HG03354 (cell line): Measurements from ENCODE around the gene DGKD.

Source experiments
- ATAC-seq: cut with Tn5 transposase; IDR thresholded peaks from one replicate; pipeline ENCODE4 v1.9.1; 2021; ENCODE audit warnings: mild to moderate bottlenecking; ENCODE audit not compliant: unreplicated experiment, poor library complexity, severe bottlenecking

DGKD gene

DNA sequence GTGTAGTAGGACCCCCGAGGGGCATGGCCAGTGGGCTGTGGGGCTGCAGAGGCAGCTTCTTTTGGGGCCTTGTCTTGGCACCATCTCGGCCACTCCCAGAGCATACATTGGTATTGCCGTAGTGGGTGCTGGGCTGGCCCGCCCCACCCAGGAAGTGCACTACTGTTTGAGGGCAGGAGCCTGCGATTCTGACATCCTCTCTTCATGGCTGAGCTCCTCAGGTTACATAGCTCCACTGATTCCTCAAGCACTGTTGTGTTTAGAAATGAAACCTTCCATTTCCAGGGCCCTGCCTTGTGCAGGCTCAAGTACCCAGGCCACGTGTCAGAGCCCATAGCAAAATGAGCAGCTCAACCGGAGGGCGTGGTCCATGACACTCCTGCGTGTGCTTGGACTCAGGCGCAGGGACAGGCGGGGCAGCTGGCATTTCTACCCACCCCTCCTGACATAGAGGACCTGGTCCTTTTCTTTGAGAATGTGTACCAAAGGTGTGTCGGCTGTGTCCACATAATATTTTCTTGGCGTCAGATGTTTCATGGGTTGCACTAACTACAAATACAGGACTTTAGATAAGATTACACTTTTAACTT lies 67.9 kb downstream of the DGKD start:
- peak; percentile 70 for ATAC-seq

DNA sequence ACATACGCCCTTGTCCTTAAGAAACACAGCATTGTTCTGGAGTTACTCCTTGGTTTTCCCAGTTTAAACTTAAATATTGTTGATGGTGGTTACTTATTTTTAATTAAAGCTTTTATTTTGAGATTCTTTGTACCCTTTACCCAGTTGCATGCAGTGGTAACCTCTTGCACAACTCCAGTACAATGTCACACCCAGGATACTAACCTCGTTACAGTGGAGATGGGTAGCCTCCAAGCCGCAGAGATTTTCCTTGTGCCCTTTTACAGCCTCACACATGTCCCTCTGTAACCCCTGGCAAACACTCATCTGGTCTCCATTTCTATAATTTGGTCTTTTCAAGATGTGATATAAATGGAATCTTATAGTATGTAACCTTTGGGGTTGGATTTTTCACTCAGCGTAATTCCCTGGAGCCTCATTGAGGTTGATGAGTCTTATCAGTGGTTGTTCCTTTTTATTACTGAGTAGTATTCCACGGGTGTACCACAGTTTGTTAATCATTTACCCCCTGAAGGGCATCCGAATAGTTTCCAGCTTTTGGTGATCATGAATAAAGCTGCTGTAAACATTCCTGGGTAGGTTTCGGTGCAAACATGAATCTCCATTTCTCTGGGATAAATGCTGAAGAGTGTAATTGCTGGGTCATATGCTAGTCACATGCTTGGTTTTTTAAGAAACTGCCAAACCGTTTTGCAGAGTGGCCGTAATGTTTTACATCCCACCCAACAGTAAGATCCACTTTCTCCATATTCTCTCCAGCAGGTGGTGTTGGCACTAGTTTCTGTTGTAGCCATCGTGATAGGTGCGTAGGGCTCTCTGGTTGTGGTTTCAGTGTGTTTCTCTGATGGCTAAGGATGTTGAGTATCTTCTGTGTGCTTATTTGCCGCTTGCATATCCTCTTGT lies 68.6 kb downstream of the DGKD start:
- ATAC-seq: no peak

DNA sequence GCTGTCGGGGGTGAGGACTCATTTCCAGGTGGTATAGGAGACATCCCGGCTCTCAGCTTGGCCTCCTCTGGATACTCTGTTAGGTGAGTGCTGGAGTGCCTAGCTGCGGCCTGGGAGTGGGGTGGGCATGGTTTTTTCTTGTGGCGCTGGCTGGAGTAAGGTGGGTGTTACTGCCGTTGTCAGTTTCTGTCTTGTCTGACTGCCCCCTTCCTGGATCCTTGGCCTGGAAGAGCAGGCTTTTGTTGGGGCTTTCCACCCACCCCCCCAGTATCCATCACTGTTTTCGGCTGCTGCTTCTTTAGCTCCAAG lies 69.2 kb downstream of the DGKD start:
- ATAC-seq: no peak

DNA sequence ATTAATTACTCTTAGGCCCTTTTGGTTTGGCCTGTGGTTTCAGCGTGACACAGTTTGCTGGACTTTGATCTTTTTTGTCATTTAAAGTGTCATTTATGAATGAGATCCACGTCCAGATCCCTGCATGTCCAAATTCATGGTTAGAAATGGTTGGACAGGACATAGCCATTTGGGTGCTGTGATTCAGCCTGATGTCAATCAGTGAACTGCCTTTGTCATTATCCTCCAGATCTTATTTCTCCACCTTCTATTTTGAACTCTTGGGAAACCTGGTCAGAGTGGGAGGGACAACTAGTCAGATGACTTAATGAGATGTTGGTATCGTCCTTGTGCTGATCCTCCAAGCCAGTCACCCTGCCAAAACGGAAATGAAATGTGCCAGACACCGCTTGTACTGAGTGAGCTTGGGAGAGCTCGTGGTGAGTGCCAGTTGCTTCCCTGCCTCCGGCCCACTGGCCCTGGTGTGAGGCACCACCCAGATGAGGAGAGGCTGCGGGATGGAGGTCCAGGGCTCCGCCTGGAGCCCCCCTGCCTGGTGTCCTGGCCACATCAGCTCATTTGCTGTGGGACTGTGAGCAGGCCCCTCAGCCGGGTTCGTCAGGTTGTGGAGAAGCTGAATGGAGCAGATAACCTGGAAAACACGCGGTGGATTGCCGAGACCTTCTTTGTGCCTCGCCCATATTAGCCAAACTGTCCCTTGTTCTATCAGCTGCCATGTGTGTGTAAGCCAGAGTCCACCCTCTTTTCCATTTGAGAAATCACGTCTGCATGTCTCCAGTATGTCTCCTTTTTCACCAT lies 70.1 kb downstream of the DGKD start:
- ATAC-seq: no peak

DNA sequence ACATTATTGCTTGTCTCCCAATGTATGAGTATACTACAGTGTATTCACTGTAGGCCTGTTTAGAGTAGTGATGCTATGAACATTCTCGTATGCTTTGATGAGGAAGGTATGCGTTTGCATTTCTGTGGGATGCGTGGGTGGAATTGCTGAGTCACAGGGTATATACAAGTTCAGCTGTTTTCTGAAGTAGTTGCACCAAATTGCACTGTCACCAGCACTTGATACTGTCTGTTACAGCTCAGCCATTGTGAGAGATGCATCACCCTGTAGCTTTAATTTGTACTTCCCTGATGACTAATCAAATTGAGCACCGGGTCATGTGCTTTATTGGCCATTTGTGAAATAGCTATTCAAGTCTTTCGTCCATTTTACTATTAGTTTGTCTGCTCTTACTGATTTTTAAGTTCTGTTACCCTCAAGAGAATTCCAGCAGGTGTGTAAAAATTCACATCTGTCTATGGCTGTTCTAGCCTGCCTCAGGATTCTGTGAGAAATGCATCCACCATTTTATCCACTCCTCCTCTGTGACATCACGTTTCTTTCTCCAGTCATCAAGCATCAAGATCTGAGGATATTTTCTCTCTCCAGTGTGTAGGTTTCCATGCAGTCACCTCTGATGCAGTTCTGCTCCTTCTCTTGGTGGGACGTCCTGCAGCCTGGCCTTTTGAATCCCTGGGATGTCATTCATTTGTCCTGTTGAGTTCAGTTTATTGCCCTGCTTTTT lies 72.5 kb downstream of the DGKD start:
- ATAC-seq: no peak

DNA sequence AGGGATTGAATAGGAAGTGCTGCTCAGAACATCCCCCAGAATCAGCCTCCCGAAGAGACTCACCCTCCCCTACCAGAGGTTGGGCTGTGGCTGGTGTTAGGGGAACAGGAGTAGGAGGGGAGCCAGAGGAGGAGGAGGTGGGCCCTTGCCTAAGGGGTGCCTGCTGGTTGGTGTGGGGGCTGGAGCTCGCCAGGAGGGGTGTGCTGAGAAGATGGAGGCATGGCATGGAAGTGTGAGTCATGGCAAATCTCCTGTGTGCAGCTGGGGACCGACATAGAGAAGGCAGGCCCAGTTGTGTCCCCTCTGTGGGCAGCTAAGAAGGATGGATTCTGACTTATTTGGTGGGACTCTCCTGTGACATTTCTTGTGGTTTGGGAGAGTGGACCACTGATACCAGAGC lies 73.7 kb downstream of the DGKD start:
- no peak for ATAC-seq

DNA sequence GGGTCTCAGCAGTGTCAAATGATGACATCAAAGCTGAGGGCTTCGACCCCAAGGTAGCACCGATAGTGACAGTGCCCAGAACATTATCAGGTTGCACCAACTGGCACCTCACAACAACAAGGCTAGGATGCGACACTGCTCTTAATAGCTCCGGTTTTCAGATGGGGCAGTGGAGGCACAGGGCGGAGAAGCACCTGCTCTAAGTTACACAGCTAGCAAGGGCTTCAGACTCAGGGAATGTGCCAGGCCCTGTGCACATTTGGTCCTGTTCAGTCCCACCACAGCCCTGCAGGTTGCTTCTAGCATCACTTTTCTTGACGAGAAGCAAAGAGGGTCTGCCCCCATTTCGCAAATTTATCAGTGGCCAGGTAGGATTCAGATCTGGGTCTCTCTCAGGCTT lies 74.1 kb downstream of the DGKD start:
- ATAC-seq: no peak

DNA sequence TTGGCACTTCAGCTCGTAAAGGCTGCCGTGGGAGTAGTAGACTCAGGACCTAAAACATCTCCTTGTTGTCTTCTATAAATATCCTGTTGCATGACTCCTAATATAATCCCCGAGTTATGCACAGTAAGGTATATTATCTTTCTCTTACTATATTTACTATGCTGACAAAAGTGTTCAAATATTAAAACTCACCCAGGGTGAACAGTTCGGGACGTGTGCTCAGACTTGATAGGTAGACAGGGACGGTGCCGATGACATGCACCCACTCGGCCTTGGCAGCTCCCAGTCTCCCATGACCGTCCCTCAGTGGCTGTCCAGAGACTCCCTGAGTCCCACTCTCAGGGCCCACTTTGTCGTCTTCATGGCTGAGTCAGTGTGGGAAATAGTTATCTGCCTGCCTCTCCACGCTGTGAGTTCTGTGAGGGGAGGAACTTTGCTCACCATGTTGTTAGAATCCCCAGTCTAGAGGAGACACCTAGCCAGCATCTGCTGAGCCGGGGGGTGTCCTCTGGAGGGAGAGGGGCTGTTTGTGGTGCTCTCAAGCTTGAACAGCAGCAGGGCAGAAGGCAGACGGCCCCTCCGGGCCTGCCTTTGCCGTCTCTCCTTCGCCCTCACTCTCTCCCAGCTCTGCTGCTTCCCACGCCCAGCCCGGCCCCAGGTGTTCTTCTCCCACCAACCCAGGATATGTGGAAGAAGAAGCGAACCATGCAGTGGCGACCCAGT lies 75.0 kb downstream of the DGKD start:
- ATAC-seq: no peak

DNA sequence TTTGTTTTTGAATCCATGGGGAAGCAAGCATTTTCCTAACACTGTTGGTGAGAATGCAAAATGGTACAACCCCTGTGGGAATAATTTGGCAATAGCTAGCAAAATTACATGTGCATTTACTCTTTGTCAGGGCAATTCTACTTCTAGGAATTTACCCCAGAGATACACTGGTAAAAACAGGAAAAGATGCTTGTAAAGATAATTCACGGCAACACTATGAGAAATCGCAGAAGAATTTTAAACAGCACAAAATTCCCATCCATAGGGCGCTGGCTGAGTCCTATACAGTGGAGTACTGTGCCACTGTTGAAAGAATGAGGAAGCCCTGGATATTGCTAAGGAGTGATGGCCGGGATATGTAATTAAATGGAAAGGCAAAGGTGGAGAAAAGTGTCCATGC lies 75.8 kb downstream of the DGKD start:
- no peak for ATAC-seq

DNA sequence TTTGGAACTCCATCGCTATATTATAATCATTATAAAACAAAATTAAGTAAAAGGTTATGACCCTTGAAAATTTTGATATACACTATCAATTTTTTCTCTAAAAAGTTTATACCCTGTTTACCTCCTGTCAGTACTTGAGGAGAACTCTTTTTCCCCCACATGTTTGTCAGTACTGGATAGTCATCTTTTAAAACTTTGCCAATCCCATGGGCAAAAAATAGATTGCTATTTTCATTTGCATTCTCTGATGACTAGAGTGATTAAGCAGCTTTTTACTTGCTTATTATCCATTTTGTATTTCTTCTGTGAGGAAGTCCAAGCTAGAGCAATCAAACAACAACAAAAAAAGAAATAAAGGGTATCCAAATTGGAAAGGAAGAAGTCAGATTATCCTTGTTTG lies 76.4 kb downstream of the DGKD start:
- no peak for ATAC-seq

DNA sequence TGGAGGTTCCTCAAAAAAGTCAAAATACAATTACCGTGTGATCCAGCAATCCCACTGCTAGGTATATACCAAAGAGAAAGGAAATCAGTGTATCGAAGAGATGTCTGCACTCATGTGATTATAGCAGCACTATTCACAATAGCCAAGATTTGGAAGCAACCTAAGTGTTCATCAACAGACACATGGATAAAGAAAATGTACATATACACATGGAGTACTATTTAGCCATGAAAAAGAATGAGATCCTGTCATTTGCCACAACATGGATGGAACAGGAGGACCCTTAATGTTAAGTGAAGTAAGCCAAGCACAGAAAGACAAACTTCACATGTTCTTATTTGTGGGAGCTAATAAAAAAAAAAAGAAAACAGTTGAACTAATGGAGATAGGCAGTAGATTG lies 78.7 kb downstream of the DGKD start:
- no peak for ATAC-seq

DNA sequence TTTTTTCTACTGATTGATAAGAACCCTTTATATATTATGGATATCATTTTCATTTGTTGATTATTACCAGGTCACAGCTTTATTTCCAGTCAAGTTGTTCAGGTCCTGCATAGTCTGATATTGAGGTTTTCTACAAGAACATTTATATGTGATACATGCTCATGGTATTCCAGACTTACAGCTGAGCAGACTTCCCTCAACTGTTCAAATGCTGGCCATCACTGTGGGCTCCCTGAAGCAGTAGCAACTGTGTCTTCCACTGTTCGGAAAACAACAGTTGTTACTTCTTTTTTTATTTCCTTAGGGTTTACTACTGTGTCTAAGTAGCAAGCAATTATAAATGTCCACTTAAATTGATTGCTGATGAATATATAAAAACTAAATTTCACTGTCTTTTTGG lies 79.5 kb downstream of the DGKD start:
- no peak for ATAC-seq

DNA sequence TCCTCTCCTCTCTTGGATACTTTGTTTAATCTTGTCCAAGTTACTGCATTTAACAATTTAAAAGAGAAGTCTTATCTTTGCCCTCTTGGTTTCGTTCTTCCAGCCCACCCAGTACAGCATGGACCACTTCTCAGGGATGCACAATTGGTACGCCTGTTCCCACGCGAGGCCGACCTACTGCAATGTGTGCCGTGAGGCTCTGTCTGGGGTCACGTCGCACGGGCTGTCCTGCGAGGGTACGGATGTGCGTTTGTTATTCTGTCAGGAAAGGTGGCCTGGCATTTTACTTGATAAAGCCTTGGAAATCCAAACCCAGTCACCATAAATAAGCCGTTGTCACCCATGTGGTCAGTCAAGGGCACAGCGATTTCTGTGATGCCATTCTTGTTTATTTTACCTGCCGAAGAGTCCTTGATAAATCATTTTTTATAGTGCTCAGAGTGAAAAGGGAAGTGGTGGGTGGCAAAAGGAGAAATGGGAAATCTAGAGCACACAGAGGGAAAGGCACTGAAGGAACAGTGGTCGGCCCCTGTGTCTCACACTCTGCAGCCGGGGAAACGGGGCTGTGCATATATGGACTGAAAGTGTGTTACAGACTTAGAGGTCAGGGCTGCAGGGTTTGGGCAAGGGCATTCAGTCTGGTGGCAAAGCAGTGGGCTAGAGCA lies 80.5 kb downstream of the DGKD start:
- ATAC-seq: no peak

DNA sequence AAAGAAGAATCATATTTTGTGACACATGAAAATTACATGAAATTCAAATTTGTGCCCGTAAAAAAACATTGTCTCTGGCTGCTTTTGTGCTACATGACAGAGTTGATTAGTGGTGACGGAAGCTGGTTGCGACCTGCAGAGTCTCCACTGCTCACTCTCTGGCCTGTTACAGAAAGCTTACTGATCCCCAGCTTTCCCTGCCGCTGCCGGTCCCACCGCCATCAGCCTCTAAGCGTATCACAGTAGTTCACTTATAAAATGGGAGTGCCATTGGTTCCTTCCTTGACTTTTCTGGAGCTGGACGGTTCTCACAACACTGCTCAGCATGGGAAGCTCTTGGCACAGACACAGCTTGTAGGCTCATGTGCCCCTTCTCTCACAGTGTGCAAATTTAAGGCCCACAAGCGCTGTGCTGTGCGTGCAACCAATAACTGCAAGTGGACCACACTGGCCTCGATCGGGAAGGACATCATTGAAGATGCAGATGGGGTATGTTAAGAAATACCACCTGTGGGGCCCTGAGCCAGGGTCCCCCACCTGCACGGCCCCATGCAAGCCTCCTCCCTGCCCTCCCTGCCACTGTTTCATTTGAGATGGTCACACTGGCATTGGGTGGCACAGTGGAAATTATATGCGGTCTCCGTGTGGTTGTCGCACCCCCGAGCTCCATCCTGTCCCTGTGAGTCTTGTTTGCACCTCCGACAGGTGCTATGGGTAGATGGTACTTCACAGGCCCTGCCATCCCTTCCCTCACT lies 81.3 kb downstream of the DGKD start:
- ATAC-seq: no peak

DNA sequence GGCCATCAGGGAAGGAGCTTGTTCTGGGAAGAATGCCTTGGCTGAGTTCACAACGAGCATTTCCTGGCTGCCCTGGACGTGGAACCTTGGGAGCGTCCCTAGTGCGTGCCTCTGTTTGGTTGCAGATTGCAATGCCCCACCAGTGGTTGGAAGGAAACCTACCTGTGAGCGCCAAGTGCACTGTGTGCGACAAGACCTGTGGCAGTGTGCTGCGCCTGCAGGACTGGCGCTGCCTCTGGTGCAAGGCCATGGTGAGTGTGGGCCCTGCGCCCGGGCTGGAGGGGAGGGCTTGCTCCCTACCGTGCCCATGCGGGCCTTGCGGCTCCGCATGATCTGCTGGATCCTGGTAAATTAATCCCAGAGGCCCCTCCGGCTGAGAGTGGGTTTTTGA lies 81.9 kb downstream of the DGKD start:
- ATAC-seq: no peak

DNA sequence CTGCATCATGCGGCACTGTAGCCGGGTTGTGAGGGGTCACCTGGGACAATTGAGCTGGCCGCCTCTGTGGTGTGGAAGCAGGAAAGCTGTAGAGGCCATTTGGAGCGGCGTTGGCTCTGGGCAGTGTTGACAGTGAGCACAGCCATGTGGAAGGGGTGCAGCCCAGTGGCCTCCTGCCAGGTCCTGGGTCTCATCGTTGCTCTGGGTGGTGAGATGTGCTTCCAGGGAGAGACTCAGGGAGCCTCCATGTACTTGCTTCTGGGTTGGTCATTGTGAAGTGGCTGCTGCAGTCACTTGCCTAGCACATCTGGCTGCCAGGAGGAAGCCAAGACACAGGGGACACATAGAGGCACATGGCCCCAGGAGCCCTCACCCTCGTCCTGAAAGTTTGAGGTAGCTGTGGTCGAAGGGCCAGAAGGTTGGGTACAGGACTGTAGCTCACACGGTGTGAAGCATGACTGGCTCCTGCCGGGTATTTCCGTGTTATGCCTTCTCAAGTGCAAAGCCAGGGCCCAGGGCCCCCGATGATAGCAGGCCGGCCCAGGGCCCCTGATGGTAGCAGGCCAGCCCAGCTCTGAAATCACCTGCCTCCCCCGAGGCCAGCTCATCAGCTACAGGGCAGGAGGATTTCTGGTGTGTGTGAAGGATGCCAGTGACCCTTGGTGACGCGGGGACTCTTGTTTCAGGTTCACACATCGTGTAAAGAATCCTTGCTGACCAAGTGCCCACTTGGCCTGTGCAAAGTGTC lies 82.6 kb downstream of the DGKD start:
- ATAC-seq: no peak

DNA sequence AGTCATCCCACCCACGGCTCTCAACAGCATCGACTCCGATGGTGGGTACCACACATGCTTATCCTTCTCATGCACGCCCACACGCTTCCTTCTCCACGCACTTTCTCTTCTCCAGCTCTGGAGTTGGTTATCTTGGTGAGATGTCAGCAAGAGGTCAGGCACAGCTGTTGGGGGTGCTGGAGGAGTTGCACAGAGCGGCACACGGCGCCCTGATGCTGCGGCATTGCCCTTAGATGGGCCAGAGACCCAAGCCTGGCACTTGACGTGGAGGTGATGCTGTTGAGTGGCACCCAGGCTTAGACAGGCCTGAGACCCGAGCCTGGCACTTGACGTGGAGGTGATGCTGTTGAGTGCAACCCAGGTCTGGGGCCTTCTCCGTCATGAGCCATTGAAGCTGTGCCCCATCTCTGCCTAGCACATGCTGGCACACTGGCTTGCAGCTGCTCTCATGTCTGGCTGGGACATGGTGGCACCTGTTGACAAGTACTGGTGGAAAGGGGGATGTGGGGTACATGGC lies 83.2 kb downstream of the DGKD start:
- no peak for ATAC-seq
